ENCODE data around the gene PMAIP1.

The PMAIP1 gene

DNA sequence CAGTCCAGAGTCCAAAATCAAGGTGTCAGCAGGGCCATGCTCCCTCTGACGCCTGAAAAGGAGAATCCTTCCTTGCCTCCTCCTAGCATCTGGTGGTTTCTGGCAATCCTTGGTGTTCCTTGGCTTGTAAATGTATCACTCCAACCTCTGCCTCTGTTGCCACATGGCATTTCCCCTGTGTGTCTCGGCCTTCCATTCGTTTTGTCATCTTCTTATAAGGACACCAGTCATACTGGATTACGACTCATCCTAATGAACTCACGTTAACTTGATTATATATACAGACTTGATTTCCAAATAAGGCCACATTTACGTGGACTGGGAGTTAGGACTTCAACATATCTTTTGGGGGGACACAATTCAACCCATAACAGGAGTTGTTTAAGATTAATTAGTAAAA lies 15.8 kb downstream of the PMAIP1 start:
- no peak for DNase-seq

DNA sequence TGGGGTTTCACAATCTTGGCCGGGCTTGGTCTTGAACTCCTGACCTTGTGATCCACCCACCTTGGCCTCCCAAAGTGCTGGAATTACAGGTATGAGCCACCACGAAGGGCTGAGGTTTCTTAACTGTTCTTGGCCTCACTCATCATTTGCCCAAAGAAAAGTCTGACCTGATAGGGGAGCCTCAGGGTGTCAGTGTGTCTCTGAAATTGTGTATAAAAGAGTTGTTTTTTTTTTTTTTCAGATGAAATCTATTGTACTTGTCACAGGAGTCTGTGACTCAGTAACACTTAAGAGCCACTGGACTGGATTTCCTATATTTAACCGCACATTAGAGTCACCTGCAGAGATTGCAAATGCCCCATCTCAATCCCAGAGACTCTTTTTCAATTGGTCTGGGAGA lies 16.9 kb downstream of the PMAIP1 start:
- DNase-seq, result no peak

- peak; percentile 81 for DNase-seq
These were observed 17.6 kb downstream of the PMAIP1 start for GRCh38 chr18:59917422-59917821.

DNA sequence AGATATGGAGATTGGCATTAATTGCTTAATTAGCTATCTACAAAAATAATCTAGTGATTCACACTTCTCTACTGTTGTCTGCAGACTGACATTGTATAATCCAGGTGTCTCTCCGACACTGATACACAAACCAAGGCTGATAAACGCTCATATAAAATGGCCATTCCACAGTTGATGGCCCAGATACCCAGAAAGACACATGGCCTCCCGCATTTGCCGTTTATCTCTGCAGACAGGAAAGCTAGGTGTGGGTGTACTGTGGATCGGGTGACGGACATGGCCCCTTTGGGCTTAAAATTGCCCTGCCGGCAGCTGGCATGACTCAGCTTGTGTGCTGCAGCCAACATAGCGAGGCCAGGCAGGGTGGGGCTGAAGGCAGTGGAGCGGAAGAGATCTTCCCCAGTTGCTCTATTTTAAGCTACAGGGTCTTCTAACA lies 18.5 kb downstream of the PMAIP1 start:
- peak; percentile 78 for DNase-seq

DNA sequence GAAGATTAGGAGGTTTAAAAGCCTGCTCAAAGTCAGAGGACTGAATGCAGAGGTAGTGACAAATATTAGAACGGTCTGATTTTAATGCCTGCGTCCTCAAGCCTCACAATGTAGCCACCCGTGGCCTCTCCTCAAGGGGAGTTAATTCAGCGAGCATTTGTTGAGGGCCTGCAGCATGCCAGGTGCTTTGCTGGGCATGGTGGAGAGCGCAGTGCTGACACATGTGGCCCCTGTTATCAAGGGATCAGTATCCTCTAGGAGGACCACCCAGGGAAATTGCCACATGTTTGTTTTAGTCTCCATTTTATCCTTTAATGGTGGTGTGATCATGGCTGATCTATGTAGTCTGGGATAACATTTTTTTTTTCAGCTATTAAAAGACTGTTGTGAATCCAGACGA lies 19.2 kb downstream of the PMAIP1 start:
- DNase-seq, result no peak

- DNase-seq, result peak; percentile 90
These were observed 21.6 kb downstream of the PMAIP1 start for GRCh38 chr18:59921384-59921891.

- no peak for DNase-seq
These were observed 23.9 kb downstream of the PMAIP1 start for GRCh38 chr18:59923539-59924196.

GRCh38 chr18:59926131-59926530 lies 26.3 kb downstream of the PMAIP1 start:
- no peak for DNase-seq

- DNase-seq, result peak; percentile 50
These were observed 27.5 kb downstream of the PMAIP1 start for GRCh38 chr18:59927246-59927825.

DNA sequence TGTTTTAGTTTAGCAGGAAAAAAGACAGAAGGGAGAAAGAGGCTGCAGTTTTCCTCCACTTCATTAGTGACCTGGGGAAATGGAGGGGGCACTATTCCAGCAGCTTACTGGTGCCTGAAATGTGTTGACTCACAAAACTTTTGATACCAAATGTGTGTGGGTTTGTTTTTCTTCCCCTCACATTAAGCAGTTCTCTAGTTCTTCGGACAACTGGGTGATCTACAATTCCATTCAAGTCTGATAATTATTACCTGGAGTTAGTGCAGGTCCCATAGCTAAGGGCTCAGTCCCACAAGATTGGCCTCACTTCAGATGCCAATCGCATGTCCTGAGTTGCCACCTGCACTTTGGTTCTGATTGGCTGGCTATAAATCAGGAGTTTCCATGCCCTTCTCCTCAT lies 28.4 kb downstream of the PMAIP1 start:
- no peak for DNase-seq

DNA sequence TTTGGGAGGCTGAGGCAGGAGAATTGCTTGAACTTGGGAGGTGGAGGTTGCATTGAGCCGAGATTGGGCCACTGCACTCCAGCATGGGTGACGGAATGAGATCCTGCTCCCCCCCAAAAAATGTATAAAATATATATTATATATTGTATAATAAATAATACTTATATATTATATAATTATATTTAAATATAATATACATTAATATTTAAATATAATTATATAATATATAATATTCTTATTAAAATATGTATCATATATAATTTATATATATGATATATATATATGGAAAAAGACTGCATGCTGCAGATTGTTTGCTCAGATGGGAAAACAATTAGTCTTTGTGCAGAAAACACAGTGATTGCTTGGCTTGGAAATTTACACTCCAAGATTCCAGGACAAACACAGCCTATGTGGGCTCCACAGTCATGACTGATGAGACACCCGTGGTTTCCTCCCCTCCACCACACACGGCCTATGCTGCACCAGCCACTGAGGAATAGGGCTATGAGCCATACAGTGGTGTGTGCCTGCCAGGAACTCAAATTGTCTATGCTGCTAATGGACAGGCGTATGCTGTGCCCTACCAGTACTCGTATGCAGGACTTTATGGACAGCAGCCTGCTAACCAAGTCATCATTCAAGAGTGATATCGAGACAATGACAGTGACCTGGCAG lies 30.0 kb downstream of the PMAIP1 start:
- no peak for DNase-seq

DNA sequence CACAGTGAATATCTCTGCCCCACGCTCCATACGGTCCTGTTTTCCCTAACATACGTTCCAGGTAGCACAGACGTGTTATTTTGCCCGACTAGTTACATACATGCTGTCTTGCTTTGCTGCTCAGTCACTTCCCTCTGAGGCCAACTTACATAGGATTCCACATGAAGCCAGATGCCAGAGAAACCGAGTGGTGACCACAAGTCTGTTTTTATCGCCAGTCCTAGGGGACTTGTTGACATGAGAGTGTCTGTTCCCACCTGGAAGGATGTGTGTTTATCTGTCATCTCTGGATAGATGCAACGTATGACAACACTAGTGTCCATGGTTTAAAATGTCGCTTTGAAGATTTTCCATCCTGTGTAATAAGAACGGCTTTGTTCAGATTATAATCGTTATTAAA lies 32.6 kb downstream of the PMAIP1 start:
- no peak for DNase-seq

GRCh38 chr18:59938676-59939075 lies 38.9 kb downstream of the PMAIP1 start:
- no peak for DNase-seq

- DNase-seq, result no peak
These were observed 39.3 kb downstream of the PMAIP1 start for GRCh38 chr18:59939127-59939526.

- DNase-seq, result peak; percentile 39
These were observed 40.3 kb downstream of the PMAIP1 start for GRCh38 chr18:59940068-59940467.

- DNase-seq, result peak; percentile 57
These were observed 41.5 kb downstream of the PMAIP1 start for GRCh38 chr18:59941331-59941730.

GRCh38 chr18:59942601-59943000 lies 42.8 kb downstream of the PMAIP1 start:
- DNase-seq, result no peak

GRCh38 chr18:59945544-59945943 lies 45.7 kb downstream of the PMAIP1 start:
- no peak for DNase-seq

DNA sequence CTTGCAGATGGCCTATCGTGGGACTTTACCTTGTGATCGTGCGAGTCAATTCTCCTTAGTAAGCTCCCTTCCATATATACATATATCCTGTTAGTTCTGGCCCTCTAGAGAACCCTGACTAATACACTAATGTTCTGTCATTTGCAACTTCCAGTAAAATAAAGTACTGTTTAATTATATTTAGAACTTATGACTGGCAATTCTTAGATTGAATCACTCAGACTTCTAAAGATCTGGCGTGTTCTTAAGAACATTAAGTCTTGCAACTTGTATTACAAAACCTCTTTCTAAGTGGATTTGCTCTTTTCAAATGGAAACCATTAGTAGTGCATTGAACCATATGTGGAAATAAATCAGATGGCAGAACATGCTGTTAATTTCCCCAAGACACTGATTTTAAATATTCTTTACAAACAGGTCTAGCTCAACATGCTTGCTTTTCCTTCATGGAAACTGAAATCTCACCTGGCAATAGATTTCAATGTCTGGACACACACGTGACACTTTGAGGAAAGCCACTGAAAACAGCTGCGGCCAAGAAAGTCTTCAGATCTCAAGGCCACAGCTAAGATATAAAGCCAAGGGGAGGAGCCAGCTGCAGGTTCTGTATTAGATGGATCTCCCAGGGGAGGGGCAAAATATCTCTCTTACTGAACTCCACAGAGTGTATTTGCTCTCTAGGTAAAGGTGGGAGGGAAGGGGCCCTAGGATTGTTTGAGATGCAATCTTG lies 50.6 kb downstream of the PMAIP1 start:
- no peak for DNase-seq

DNA sequence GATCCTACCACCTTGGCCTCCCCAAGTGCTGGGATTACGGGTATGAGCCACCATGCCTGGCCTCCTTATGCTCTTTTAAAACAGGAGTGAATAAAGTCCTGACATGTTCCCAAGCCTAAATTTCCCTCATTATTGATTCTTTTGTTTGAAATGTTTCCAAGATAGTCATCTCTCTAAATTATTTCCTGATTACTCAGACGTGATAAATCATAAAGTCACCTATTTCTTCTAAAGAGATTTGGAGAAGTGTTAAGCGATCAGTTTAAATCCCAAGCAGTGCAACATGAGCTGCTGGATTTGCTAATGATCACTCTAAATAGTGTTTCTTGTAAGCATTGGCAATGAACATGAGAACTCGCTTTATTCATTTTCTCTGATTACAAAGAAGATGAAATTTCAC lies 51.8 kb downstream of the PMAIP1 start:
- no peak for DNase-seq

DNA sequence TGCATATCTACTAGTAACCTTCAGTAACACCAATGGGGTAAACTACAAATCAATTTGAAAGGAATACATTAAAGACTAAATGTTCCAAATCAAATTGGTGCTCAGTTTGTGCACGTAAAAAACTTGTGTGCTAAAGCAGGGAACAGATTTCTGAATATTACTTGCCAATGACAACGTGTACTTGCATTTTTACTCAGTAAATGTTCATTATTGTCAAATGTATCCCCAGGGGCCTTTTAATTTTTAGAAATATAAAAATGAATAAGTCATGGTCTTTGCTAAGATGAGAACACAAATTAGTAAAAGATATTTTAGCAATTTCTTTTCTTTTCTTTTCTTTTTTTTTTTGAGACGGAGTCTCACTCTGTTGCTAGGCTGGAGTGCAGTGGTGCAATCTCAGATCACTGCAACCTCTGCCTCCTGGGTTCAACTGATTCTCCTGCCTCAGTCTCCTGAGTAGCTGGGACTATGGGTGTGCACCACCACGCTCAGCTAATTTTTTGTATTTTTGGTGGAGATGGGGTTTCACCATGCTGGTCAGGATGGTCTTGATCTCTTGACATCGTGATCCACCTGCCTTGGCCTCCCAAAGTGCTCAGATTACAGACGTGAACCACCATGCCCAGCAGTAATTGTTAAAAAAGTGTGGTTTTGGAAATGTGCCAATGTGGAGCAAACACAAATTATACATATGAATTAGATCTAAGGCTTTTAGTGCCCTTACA lies 52.6 kb downstream of the PMAIP1 start:
- no peak for DNase-seq
